ENCODE results near the gene TBC1D7.

DNA sequence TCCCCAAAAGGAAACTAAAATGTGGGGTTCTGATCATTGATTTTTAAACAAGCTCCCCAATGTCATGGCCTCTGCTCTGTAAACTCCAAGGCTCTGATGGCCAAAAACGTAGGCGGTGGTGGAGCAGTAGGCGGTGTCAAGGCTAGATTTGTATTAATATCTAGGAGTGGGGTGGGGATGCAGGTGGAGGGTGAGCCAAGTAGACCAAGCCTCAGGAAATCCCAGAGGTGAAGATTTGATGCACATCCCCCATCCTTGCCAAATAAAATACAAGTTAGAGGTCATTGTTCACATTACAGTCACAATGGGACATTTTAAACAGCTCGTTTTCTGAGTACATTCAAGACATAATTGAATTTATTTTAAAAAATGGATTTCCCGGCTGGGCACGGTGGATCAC lies 30.9 kb upstream of the TBC1D7 start:
- no peak for TF ChIP-seq POLR2A (IDR thresholded peaks at IDR 0.05)
- TF ChIP-seq, protein P1, sequence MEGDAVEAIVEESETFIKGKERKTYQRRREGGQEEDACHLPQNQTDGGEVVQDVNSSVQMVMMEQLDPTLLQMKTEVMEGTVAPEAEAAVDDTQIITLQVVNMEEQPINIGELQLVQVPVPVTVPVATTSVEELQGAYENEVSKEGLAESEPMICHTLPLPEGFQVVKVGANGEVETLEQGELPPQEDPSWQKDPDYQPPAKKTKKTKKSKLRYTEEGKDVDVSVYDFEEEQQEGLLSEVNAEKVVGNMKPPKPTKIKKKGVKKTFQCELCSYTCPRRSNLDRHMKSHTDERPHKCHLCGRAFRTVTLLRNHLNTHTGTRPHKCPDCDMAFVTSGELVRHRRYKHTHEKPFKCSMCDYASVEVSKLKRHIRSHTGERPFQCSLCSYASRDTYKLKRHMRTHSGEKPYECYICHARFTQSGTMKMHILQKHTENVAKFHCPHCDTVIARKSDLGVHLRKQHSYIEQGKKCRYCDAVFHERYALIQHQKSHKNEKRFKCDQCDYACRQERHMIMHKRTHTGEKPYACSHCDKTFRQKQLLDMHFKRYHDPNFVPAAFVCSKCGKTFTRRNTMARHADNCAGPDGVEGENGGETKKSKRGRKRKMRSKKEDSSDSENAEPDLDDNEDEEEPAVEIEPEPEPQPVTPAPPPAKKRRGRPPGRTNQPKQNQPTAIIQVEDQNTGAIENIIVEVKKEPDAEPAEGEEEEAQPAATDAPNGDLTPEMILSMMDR (IDR thresholded peaks at IDR 0.05) = no peak

Measured in thyroid gland (tissue), 4 donors.